NCI-H128 (cell line): ENCODE measurements around the gene ZNF536.
"Not testable (repeated sequence)": the region's sequence is repeated elsewhere in the genome, so short reads cannot be mapped to it uniquely, and the experiment has no call there.

ENCODE experiments used
- DNase-seq: peaks from one replicate; lab custom pipeline; 2025; ENCODE audit not compliant: unreplicated experiment; lab: John Stamatoyannopoulos, UW

ZNF536 gene

GRCh38 chr19:30445385-30445784, 73.2 kb downstream of the ZNF536 start:
- no peak for DNase-seq

- not testable (repeated sequence) for DNase-seq
These were observed 73.9 kb downstream of the ZNF536 start for GRCh38 chr19:30446120-30446519.

GRCh38 chr19:30446850-30447552, 74.8 kb downstream of the ZNF536 start:
- no peak for DNase-seq

GRCh38 chr19:30447553-30447870, 75.3 kb downstream of the ZNF536 start:
- no peak for DNase-seq

- no peak for DNase-seq
These were observed 76.3 kb downstream of the ZNF536 start for GRCh38 chr19:30448386-30449077.

- no peak for DNase-seq
These were observed 77.0 kb downstream of the ZNF536 start for GRCh38 chr19:30449078-30449590.

- DNase-seq = no peak
These were observed 77.5 kb downstream of the ZNF536 start for GRCh38 chr19:30449673-30450072.

GRCh38 chr19:30450100-30450499, 77.9 kb downstream of the ZNF536 start:
- no peak for DNase-seq

GRCh38 chr19:30450835-30451321, 78.7 kb downstream of the ZNF536 start:
- no peak for DNase-seq

- DNase-seq = no peak
These were observed 80.7 kb downstream of the ZNF536 start for GRCh38 chr19:30452931-30453330.

GRCh38 chr19:30453743-30454142, 81.6 kb downstream of the ZNF536 start:
- no peak for DNase-seq

- no peak for DNase-seq
These were observed 83.7 kb downstream of the ZNF536 start for GRCh38 chr19:30455881-30456280.

- no peak for DNase-seq
These were observed 85.3 kb downstream of the ZNF536 start for GRCh38 chr19:30457484-30457883.

GRCh38 chr19:30459859-30460258, 87.7 kb downstream of the ZNF536 start:
- DNase-seq = no peak

GRCh38 chr19:30464162-30464561, 92.0 kb downstream of the ZNF536 start:
- no peak for DNase-seq

- not testable (repeated sequence) for DNase-seq
These were observed 94.4 kb downstream of the ZNF536 start for GRCh38 chr19:30466598-30466997.

- no peak for DNase-seq
These were observed 95.1 kb downstream of the ZNF536 start for GRCh38 chr19:30467239-30467638.

GRCh38 chr19:30469774-30470173, 97.6 kb downstream of the ZNF536 start:
- no peak for DNase-seq

GRCh38 chr19:30471441-30471840, 99.3 kb downstream of the ZNF536 start:
- DNase-seq = no peak

GRCh38 chr19:30473334-30473867, 101.2 kb downstream of the ZNF536 start:
- DNase-seq = no peak

- DNase-seq = no peak
These were observed 104.8 kb downstream of the ZNF536 start for GRCh38 chr19:30476997-30477396.

- DNase-seq = no peak
These were observed 107.0 kb downstream of the ZNF536 start for GRCh38 chr19:30479231-30479630.
